ENCODE measurements around the gene ANKRD33B.

The ANKRD33B gene

GRCh38 chr5:10579536-10580521, 16.0 kb downstream of the ANKRD33B start:
- no peak for DNase-seq (ENCODE audit: low spot score)

GRCh38 chr5:10580531-10581423, 16.9 kb downstream of the ANKRD33B start:
- no peak for DNase-seq (ENCODE audit: low spot score)

- DNase-seq (ENCODE audit: low spot score), result no peak
Observed at GRCh38 chr5:10581424-10581748, 17.5 kb downstream of the ANKRD33B start.

GRCh38 chr5:10581867-10582511, 18.1 kb downstream of the ANKRD33B start:
- no peak for DNase-seq (ENCODE audit: low spot score)

DNA sequence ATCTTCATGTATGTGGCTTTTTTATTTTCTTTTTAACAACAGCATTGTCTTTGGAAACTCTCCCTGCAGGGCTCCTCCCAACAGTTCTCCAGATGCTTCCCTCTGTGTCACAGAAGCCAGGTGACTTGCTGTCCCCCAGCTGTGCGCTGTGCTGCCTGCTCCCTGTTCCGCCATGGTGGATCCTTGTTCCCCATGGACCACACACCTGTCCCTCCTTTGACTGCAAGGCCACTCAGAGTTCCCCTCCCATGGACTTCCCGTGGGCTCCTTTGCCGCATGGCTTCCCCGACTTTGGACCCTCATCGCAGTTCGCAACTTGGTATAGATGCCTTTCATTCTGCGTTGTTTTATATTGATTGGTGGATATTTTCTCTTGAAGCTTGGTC, 18.6 kb downstream of the ANKRD33B start:
- DNase-seq (ENCODE audit: low spot score), result no peak

DNA sequence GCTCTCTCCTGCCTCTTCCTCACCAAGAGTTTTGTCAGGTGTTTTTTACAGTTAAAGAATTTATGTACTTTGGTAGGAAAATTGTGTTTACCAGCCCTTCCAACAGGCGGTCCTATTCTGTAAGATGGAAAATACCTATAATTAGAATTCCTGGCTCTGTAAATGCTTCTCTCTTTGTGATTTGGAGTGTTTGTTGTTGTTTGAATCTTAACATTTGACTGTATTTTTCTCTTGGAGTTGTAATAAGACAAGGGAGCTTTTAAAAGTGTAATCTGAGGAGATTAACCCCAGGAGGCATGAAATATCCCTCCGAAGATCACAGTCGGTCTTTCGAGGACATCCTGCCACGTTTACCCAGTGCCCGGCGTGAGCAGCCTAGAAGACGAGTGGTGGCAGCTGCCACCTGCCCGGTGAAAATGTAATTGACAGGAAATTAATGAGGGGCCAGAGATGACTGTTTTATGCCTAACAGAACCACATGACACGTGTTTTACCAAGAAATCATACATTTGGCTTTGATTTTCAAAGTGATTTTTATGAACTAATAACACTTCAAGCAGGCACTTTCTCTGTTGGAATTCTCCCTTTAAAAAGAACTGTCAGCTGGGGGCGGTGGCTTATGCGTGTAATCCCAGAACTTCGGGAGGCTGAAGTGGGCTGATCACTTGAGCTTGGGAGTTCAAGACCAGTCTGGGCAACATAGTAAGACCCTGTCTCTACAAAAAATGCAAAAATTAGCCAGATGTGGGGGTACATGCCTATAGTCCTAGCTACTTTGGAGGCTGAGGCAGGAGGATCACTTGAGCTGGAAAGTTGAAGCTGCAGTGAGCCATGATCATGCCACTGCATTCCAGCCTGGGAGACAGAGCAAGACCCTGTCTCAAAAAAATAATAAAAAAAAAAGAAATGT, 20.0 kb downstream of the ANKRD33B start:
- no peak for DNase-seq (ENCODE audit: low spot score)

DNA sequence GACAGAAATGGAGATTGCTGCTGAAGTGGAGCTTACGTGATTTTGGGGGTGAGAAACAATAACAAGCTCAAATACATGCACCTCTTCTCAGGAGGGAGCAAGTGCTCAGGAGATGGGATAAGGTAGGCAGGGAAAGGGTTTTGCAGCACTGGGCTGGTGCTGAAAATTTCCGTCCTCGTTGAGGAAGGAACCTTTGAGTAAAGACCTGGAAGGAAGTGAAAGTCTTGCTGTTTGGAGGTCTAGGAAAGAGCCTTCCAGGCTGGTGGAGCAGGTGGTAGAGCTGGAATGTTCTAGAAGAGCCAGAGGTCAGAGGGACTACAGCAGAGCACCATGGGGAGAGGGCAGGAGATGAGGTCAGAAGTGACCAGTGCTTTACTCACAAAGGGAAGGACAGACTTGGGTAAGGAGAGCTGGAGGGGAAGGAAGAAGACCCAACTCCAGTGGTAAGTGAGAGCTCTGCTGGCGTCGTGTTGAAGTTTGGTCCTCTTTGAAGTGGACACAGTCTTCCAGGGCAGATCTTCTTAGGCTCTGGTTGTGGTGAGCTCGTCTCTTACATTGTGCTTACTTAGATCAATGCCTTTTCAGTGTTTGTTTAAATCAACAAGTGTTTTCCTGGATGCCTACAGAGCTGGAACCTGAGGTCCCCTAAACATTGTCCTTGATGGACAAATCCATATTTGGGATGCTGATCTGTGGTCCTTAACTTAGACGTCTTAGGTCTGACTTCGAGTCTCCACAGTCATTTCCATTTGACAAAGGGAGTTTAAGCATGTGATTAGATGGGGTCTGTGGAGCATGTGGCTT, 21.0 kb downstream of the ANKRD33B start:
- DNase-seq (ENCODE audit: low spot score), result no peak

DNA sequence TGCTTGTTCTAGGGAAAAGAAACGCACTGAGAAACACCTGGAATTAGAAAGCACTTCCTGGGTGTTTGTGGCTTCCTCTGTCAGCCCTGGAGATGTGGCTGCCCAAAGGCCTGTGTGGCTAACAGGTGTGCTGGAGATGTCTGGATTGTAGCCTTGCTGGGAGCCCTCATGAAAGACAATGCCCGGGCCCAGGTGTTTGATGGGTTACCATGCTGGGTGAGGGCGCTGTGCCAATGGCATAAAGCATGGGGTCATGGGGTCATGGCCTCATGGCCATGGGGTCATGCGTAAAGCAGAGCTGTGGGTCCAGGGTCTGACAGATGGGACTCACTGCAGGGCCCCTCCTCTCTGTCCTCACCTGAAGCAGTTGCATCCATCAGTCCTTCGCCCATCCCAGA, 21.6 kb downstream of the ANKRD33B start:
- DNase-seq (ENCODE audit: low spot score), result no peak

GRCh38 chr5:10586008-10586407, 22.1 kb downstream of the ANKRD33B start:
- DNase-seq (ENCODE audit: low spot score), result no peak

- no peak for DNase-seq (ENCODE audit: low spot score)
Observed at GRCh38 chr5:10586555-10586954, 22.7 kb downstream of the ANKRD33B start.

- no peak for DNase-seq (ENCODE audit: low spot score)
Observed at GRCh38 chr5:10588109-10588775, 24.4 kb downstream of the ANKRD33B start.

DNA sequence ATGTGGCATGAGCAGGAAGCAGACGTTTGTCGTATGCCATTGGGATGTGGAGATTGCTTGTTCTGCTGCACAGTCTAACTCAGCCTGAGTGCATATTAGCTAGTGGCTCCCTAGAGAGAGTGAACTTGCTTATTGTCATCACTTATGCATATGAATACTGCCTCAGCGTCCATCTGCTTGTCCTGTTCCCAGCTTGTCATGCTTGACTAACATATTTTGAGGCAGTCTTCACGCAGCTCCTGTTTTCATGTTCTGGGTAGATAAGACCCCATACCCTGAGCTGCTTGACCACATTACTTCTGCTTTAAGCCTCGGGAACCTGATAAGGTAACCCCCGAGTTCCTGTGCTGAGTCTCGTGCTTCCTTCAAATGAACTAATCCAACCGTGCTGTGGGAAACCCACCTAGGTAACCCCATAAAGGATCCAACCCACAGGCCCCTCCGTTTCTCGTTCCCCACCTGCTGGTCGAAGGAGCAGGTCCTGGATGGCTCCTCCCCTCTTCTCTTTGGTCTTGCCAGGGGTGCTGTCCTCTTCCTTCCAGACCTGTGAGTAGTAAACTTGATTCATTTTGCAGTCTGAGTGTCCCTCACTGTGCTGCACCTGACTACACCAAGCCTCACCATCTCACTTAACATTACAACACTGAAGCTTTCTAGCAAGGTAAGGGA, 25.0 kb downstream of the ANKRD33B start:
- DNase-seq (ENCODE audit: low spot score), result no peak

DNA sequence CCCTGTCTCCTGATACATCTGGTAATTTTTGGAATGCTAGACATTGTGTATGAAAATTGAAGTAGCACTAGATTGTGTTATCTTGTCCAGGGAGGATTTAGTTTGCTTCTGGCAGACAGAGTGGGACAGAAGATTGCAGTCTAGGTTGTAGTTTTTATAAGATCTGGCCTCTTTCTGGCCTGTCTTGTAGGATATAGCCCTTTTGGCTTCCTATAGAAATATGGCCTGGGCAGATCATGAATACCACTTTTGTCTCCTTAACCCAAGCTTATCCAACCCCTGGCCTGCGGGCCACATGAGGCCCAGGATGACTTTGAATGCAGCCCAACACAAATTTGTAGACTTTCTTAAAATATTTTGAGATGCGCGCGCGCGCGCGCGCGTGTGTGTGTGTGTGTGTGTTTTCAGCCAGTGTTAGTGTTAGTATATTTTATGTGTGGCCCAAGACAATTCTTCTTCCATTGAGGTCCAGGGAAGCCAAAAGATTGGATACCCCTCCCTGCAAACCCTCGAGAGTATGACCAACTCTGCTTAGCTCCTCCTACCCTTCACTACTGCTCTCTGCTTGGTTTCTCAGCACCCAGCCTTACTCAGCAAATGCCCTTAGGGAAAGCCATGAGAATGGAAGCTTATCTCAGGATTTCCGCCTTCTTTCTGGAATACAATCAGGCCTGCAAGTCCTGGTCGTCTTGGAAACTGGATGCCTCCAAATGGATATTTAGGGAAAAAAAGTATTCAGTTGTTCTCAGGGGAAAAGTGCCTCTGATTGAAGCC, 26.5 kb downstream of the ANKRD33B start:
- DNase-seq (ENCODE audit: low spot score), result no peak

DNA sequence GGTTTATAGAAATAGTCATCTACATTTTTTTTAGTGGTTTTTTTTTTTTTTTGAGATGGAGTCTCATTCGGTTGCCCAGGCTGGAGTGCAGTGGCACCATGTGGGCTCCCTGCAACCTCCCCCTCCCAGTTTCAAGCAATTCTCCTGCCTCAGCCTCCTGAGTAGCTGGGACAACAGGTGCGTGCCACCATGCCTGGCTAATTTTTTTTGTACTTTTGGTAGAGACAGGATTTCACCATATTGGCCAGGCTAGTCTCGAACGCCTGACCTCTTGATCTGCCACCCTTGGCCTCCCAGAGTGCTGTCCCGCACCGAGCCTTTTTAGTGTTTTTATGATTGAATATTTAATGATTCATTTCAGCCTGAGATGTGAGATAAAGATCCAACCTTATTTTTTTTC, 27.3 kb downstream of the ANKRD33B start:
- no peak for DNase-seq (ENCODE audit: low spot score)

DNA sequence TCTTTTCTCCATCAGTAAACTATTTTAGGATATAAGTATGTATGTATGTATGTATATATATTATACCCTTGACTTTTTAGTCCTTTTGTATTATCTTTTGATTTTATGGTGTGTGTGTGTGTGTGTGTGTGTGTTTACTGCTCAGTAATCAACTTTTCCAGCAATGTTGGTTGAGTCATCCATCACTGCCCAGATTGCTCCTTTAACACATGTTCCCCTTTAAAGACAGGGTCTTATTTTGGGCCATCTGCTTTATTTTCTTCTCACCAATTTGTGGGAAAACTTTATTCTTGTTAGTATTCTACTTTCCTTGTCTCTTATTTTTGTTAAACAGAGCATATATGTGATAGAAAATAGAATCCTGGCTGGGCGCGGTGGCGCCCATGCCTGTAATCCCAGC, 28.1 kb downstream of the ANKRD33B start:
- no peak for DNase-seq (ENCODE audit: low spot score)

DNA sequence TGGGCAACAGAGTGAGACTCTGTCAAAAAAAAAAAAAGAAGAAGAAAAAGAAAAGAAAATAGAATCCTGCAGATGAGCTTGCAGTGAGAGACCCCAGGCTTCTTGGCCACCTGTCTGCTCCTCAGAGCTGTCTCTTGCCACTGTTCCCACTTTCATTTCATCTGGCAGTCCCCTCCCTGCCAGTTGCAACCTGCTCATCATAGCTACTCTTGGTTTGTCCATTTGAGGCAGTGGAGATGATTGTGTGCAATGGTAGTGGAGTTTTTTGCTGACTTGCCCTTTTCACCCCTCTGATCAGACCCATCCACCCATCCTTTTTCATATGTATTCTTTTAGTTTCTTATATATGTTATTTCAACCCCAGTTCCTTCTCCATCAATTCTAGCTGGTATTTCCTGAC, 28.7 kb downstream of the ANKRD33B start:
- DNase-seq (ENCODE audit: low spot score), result no peak

GRCh38 chr5:10593531-10594181, 29.8 kb downstream of the ANKRD33B start:
- no peak for DNase-seq (ENCODE audit: low spot score)

DNA sequence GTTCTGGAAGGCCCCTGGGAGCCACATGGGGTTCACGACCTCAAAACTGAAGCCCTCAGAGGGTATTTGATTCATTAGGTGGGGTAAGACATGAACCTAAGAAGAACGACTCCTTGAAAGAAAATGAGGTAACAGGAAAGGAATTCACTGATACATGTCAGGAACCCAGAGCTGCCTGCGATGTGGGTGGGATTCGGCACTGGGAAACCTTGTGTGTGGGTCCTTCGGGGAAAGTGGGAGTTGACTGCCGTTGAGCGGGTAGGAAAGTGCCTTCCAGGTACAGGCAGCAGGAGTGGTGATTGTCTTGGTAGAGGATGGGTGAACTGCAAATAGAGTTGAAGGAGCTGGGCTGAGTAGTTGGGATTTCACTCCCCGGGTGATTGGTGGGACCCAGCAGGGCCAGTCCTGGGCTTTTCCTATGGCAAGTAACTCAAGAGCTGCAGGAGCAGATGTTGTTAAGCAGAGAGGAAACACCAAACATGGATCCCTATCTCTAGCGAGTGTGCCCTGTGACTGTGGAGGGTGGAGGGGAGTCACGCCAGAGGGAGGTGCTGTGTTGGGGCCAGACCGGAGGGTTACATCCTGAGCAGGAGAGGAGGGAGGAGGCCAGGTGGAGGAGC, 30.8 kb downstream of the ANKRD33B start:
- DNase-seq (ENCODE audit: low spot score), result no peak

Data from HuH-7.5 (cell line).